Subcutaneous abdominal adipose tissue (tissue), 5 donors: ENCODE data around the gene AHCY.
"Not testable (repeated sequence)": the region's sequence is repeated elsewhere in the genome, so short reads cannot be mapped to it uniquely, and the experiment has no call there.

ENCODE experiments used
- H3K27ac ChIP-seq: one replicate; pipeline ENCODE4 v1.7.0; 2013; ENCODE audit warnings: low read depth, mild to moderate bottlenecking, inconsistent platforms, low read length, moderate library complexity
- H3K27me3 ChIP-seq, 5 donors: one replicate each; pipeline ENCODE4 v1.7.0; 2013; ENCODE audit warnings: low read length in 5 of 5, inconsistent platforms in 1 of 5; ENCODE audit not compliant: control insufficient read depth in 5 of 5, insufficient read depth in 4 of 5
- H3K36me3 ChIP-seq, 5 donors: one replicate each; pipeline ENCODE4 v1.7.0; 2013; ENCODE audit warnings: low read length in 5 of 5; ENCODE audit not compliant: control insufficient read depth in 5 of 5, insufficient read depth in 5 of 5
- H3K4me1 ChIP-seq, 5 donors: one replicate each; pipeline ENCODE4 v1.7.0; 2013; ENCODE audit warnings: low read length in 5 of 5, mild to moderate bottlenecking in 3 of 5, moderate library complexity in 1 of 5; ENCODE audit not compliant: control insufficient read depth in 5 of 5, insufficient read depth in 5 of 5
- H3K4me3 ChIP-seq, 5 donors: one replicate each; pipeline ENCODE4 v1.7.0; 2013; ENCODE audit warnings: low read length in 5 of 5, low read depth in 1 of 5
- H3K9ac ChIP-seq, 5 donors: one replicate each; pipeline ENCODE4 v1.7.0; 2013; ENCODE audit warnings: low read length in 5 of 5, mild to moderate bottlenecking in 4 of 5, moderate library complexity in 3 of 5
- H3K9me3 ChIP-seq, 5 donors: one replicate each; pipeline ENCODE4 v1.7.0; 2013; ENCODE audit warnings: low read length in 5 of 5; ENCODE audit not compliant: control insufficient read depth in 5 of 5
- donor health status: healthy.
- donor health status: healthy.
- donor health status: healthy.
- donor health status: healthy.
- donor health status: healthy.

AHCY gene

GRCh38 chr20:34337982-34338726 lies 35.0 kb upstream of the AHCY start:
- Histone ChIP-seq H3K36me3 (no peaks in the 10 kb centered on the region), H3K9me3 (no peaks in the 10 kb centered on the region), H3K27me3 (no peaks in the 10 kb centered on the region), H3K4me3 (no peak overlapping the region), H3K9ac (no peak overlapping the region), H3K27ac (no peak overlapping the region), H3K4me1 (no peaks in the 10 kb centered on the region)

DNA sequence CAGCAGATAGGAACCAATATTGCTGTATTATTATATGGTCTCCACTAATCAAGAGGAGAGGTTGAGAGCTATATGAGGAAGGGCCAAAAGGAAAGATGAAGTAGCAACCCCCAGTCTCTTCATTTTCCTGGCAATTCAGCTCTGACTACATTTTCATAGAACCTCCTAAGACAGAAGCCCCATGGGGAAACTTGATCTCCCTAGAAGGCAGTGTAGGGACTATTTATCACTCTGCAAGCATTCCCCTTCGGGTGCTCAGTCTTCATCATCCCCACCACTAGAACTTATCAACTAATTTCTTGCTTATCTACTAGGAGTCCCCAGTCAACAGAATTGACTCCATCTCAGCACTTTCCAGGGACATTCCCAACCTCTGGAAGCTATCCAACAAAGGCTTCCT lies 34.4 kb upstream of the AHCY start:
- Histone ChIP-seq H3K4me3 (no peak overlapping the region), H3K36me3 (no peaks in the 10 kb centered on the region), H3K4me1 (no peaks in the 10 kb centered on the region)

DNA sequence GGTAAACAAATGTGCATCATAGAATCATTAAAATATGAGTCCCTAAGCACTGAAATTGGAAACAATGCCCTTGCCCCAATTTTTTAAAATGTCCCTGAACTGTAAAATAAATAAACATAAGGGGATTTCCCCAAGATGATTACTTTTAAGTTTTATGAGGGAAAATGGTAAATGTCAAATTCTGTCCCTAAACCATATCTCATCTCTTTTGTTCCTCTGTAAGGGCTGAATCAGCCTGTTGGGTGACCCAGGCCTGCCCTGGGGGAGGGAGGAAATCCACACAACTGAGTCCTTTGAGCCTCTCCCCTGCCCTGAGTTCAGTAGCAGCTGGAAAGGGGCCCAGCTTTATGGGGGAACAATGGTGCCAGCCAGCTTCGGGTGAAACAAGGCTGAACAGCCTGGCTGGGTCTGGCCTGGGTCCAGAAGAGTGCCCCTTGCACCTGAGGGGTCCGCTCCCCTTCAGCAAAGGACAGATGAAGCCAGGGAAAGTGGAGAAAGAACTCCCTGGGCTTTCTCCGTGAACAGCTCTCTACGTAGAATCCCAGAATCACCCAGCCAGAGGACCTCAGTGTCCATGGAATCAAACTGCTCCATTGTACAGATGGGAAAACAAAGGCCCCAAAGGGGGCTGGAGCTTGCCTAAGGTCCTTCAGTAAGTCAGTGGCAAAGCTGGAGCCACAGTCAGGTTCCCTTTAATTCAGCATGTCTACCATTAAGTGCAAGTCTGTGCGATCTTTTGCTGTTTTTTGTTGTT lies 31.7 kb upstream of the AHCY start:
- Histone ChIP-seq H3K9ac (no peak overlapping the region), H3K4me1 (no peaks in the 10 kb centered on the region), H3K4me3 (no peak overlapping the region), H3K36me3 (no peaks in the 10 kb centered on the region), H3K27me3 (no peaks in the 10 kb centered on the region), H3K27ac (no peak overlapping the region), H3K9me3 (no peaks in the 10 kb centered on the region)

More for the DNA sequence above, 34.4 kb upstream of the AHCY start:
- H3K9ac ChIP-seq = no peak overlapping the region
- H3K9me3 ChIP-seq = no peaks in the 10 kb centered on the region
- no peaks in the 10 kb centered on the region for H3K27me3 ChIP-seq
- H3K27ac ChIP-seq = no peak overlapping the region

DNA sequence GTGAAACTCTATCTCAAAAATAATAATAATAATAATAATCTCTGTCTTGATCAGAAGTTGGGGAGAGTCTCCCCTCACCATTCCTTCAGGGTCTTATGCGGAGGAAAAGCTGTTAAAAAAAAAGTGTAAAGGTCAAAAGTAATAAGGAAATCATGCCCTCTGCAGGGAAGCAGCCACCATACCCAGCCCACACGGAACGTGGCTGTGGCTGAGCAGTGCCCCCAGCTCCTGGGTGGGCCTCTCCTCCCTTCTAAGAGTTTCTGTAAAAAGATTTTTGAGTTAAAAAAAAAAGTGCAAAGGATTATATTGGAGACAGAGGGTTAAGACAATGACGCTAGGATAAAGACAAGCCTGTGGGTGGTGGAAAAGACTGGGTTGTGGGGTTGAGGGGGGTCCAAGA lies 30.6 kb upstream of the AHCY start:
- Histone ChIP-seq H3K27ac (no peak overlapping the region), H3K9me3 (no peaks in the 10 kb centered on the region), H3K36me3 (no peaks in the 10 kb centered on the region), H3K4me3 (no peak overlapping the region), H3K9ac (no peak overlapping the region), H3K4me1 (no peaks in the 10 kb centered on the region), H3K27me3 (no peaks in the 10 kb centered on the region)

DNA sequence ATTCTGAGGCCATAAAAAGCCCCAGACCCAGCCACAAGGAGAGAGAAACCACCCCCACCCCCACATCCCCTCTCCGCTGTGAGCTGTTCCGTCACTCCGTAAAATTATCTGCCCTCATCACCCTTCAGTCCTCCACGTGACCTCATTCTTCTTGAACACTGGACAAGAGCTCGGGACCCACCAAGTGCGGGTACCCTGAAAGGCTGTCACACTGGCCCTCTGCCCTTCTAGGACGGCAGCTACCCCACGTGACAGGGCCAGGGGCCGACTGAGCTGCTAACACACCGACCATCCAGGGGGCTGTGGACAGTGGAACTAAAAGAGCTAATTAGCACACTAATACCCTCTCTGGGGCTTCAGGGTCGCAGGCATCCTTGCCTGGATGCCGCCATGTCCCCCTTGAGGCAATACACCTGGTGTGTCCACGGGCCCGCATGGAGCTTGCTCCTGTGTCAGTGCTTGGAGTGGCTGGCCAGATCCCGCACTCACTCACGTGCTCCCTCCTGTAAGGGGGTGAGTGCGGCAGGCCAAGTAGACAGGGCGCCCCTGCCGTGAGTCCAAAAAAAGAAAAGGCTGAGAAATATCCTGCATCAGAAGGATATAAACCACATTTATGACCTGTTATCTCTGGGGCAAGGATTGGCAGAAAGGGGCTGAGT lies 29.2 kb upstream of the AHCY start:
- H3K27me3 ChIP-seq = no peaks in the 10 kb centered on the region
- H3K4me3 ChIP-seq = no peak overlapping the region
- no peaks in the 10 kb centered on the region for H3K4me1 ChIP-seq
- no peaks in the 10 kb centered on the region for H3K9me3 ChIP-seq
- H3K36me3 ChIP-seq = no peaks in the 10 kb centered on the region
- no peak overlapping the region for H3K9ac ChIP-seq
- no peak overlapping the region for H3K27ac ChIP-seq

DNA sequence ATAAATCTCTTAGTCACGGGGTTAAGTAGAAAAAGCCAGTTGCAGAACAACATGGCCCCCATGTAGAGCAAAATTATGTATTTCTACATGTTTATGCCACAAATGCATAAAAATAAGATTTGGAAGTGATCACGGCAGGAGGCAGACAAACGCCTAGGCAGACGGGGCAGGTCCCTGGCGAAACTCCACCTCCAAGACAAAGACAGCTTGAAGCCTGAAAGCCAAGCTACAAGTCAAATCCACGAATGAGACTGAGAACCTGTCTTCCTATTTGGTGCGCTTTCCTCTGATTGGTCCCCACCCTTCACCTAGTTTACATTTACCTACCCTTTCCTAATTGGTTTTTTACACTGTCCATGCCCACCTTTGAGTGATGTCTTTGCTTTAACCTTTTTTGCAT lies 28.7 kb upstream of the AHCY start:
- Histone ChIP-seq H3K9ac (no peak overlapping the region), H3K27ac (no peak overlapping the region), H3K4me1 (no peaks in the 10 kb centered on the region), H3K36me3 (no peaks in the 10 kb centered on the region), H3K27me3 (no peaks in the 10 kb centered on the region), H3K4me3 (no peak overlapping the region), H3K9me3 (no peaks in the 10 kb centered on the region)

GRCh38 chr20:34330861-34331544 lies 27.8 kb upstream of the AHCY start:
- not testable (repeated sequence) for H3K9me3 ChIP-seq, H3K4me3 ChIP-seq, H3K27me3 ChIP-seq, H3K27ac ChIP-seq, H3K4me1 ChIP-seq, H3K9ac ChIP-seq, H3K36me3 ChIP-seq

DNA sequence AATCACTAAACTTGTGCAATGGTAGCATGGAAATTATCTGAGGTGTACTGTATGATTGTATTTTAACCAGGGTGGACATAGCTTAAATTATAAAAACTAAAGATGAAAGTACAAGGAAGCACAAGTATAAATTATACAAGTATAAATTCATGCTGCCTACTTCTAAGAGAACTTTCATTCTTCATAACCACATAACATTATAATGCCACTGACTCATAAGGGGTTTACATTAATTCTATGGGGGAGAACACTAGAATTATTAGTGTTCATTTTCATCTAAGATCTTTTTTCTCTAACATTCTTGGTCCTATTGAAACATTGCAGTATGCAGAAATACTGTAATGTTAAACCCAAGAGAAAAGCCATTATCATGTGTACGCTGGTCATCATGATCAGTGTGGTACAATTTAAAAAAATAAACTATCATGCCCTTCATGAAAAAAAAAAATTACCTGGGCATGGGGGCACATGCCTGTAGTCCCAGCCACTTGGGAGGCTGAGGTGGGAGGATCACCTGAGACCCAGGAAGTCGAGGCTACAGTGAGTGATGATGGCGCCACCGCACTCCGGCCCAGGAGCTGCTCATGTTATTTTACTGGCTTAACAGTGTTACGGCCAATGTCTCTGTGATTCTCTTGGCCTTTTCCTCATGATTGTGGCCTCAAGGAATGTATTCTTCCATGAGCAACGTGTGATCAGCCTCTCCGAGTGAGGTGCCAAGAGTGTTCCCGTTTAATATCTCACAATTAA lies 25.9 kb upstream of the AHCY start:
- Histone ChIP-seq H3K36me3 (no peaks in the 10 kb centered on the region), H3K9me3 (no peaks in the 10 kb centered on the region), H3K4me1 (peaks cover 0 to 6% (median 0%) of the 10 kb centered on the region in 5 donors), H3K27me3 (peaks cover 0 to 2% (median 0%) of the 10 kb centered on the region in 5 donors), H3K9ac (no peak overlapping the region), H3K27ac (no peak overlapping the region), H3K4me3 (no peak overlapping the region)

GRCh38 chr20:34328207-34328606 lies 25.1 kb upstream of the AHCY start:
- H3K27ac ChIP-seq, H3K36me3 ChIP-seq, H3K27me3 ChIP-seq, H3K9me3 ChIP-seq, H3K4me3 ChIP-seq, H3K9ac ChIP-seq: not testable (repeated sequence)
- H3K4me1 ChIP-seq = peaks cover 0 to 11% (median 0%) of the 10 kb centered on the region in 5 donors
